Caco-2 (cell line): ENCODE results near the gene PDIA5. TPM values are rescaled to one million over a fixed set of nuclear protein-coding genes. Genes with fewer than 3 reads are reported as not detected.

Experiments used
- BruUV-seq: library from RNA; stranded (reverse); fragments of 400-500 nt; replicated peaks from 2 replicates; lab custom pipeline; 2021; lab: Mats Ljungman, UMichigan
- CTCF ChIA-PET: fragments of 300-600 bp; sonication (Branson Sonifier 250); formaldehyde crosslinking; loops from one replicate; lab custom pipeline; 2022; ENCODE audit warnings: antibody characterized with exemption; lab: Charles Lee
- POLR2A ChIA-PET: fragments of 300-600 bp; sonication (Branson Sonifier 250); formaldehyde crosslinking; loops from one replicate; lab custom pipeline; 2022; ENCODE audit warnings: antibody characterized with exemption; lab: Charles Lee
- DNase-seq, 2 experiments: peaks; one replicate each; pipeline versions ENCODE4 v3.0.0 to v3.0.0-alpha.2; 2020 to 2022
- H3K27me3 ChIP-seq: replicated peaks from 2 replicates; pipeline ENCODE4 v1.6.0; 2011; ENCODE audit warnings: low read length; ENCODE audit not compliant: control insufficient read depth, insufficient read depth
- H3K36me3 ChIP-seq: 2 replicates; pipeline ENCODE4 v1.5.1; 2011; ENCODE audit warnings: low read length; ENCODE audit not compliant: control insufficient read depth, insufficient read depth
- H3K4me1 ChIP-seq: fragments of 250-450 bp; sonication (Bioruptor Pico); 2 replicates; pipeline ENCODE4 v1.5.1; 2020; ENCODE audit warnings: mild to moderate bottlenecking
- H3K4me3 ChIP-seq: 2 replicates; pipeline ENCODE4 v1.5.1; 2011; ENCODE audit warnings: low read depth, mild to moderate bottlenecking, control low read depth, low read length
- H3K9me3 ChIP-seq: fragments of 250-450 bp; sonication (Bioruptor Pico); 2 replicates; pipeline ENCODE4 v1.5.1; 2020; ENCODE audit warnings: mild to moderate bottlenecking, moderate library complexity
- H3K27ac Mint-ChIP-seq: one replicate; pipeline ENCODE4 v1.8.0; 2022; ENCODE audit warnings: mixed read lengths; ENCODE audit not compliant: unreplicated experiment
- H3K27me3 Mint-ChIP-seq: one replicate; pipeline ENCODE4 v1.8.0; 2022; ENCODE audit warnings: mixed read lengths; ENCODE audit not compliant: insufficient read depth, unreplicated experiment
- H3K36me3 Mint-ChIP-seq: one replicate; pipeline ENCODE4 v1.8.0; 2022; ENCODE audit warnings: mild to moderate bottlenecking, mixed read lengths; ENCODE audit not compliant: insufficient read depth, unreplicated experiment
- H3K4me1 Mint-ChIP-seq: one replicate; pipeline ENCODE4 v1.8.0; 2022; ENCODE audit warnings: low read depth, mixed read lengths; ENCODE audit not compliant: unreplicated experiment
- H3K4me3 Mint-ChIP-seq: one replicate; pipeline ENCODE4 v1.8.0; 2022; ENCODE audit warnings: mild to moderate bottlenecking, moderate library complexity, mixed read lengths; ENCODE audit not compliant: unreplicated experiment
- H3K9me3 Mint-ChIP-seq: one replicate; pipeline ENCODE4 v1.8.0; 2022; ENCODE audit warnings: mixed read lengths; ENCODE audit not compliant: unreplicated experiment
- intact Hi-C: fragments of 100-400 bp; cut with micrococcal nuclease; formaldehyde crosslinking; loops from one replicate; pipeline ENCODE4 v1.10.0; 2022; ENCODE audit not compliant: unreplicated experiment
- total RNA-seq: library from RNA; stranded (reverse); gene quantifications from 2 replicates; pipeline ENCODE4 v1.2.3, GENCODE V29; 2022
- TF ChIP-seq, protein P1 (sequence below), 2 experiments: fragments of 200-600 bp in 1 of 2; IDR thresholded peaks; 1 replicate in 1 of 2; 2 replicates in 1 of 2; pipeline versions ENCODE4 v1.5.1 to v1.8.0; 2011 to 2022; ENCODE audit warnings: antibody characterized with exemption in 1 of 2, control low read depth in 1 of 2, inconsistent platforms in 1 of 2, low read depth in 1 of 2, low read length in 1 of 2, mild to moderate bottlenecking in 1 of 2, moderate library complexity in 1 of 2; ENCODE audit not compliant: insufficient read depth in 1 of 2, severe bottlenecking in 1 of 2, unreplicated experiment in 1 of 2

Gene PDIA5
- total RNA-seq, 1 experiment from 2014 or later, result 48.2 TPM

DNA sequence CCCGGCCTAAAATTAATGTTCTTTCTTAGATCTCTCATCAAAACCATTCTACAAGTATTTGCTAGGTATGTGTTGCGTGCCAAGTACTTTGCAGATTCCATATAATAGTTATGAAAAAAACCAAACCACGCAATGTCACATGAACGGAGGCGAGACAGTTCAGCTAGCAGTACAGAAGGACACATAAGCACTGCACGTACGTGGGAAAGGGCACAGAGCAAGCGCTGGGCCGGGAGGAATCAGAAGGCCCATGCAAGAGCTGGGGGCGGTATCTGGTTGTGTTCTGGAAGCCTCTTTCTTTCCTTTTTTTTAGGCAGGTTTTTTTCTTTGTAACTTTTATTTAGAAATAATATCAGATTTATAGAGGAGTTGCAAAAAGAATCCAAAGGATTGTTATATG lies 11.3 kb downstream of the PDIA5 start:
- H3K27ac Mint-ChIP-seq, result no peak overlapping the region

DNA sequence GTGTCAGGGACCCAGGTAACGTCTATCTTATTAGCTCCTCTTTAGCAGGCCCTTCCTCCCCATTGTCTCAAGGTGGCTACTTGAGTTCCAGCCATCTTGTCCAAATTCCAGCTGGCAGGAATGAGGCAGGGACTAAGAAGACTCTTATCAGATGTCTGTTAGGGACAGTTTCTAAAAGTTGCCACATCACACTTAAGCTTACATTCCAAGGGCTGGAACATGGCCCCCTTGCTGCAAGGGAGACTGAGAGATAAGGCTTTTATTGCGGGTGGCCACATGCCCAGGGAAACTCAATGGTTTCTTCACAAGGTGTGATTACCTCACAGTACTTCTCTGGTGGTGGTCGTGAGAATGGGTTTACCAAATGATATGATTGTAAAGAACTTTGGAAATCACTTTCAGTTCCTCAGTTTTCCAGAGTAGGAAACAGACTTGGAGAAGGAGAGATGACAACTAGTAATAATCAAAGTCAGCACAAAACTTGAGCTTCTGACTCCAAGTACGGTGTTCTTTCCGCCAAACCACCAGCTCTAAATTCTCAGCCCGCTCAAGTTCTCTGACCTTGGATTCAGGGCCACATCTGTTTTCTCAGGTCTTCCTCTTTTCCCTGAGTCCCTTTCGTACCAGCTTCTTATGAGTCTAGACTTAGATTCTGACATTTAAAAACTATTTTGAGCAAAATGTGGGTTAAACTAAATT lies 14.2 kb downstream of the PDIA5 start:
- POLR2A ChIA-PET, result interaction anchor here (0.7 to 1.2 kb wide), 3 partner anchors 14 to 121 kb away, joined by 3 to 4 read pairs (median 3); partner anchors contain the start of genes PDIA5 and SEC22A
- Mint-ChIP-seq H3K4me1 (peaks cover 27% of the 10 kb centered on the region), H3K27me3 (no peaks in the 10 kb centered on the region), H3K36me3 (peaks cover 11% of the 10 kb centered on the region), H3K9me3 (no peaks in the 10 kb centered on the region), H3K4me3 (no peak overlapping the region), H3K27ac (peak overlapping the region; percentile 77)
- Histone ChIP-seq H3K4me3 (no peak overlapping the region), H3K4me1 (peaks cover 55% of the 10 kb centered on the region), H3K27me3 (no peaks in the 10 kb centered on the region), H3K36me3 (no peaks in the 10 kb centered on the region), H3K9me3 (no peaks in the 10 kb centered on the region)
- peak; percentile 77 to 87 for DNase-seq
- TF ChIP-seq, protein P1, sequence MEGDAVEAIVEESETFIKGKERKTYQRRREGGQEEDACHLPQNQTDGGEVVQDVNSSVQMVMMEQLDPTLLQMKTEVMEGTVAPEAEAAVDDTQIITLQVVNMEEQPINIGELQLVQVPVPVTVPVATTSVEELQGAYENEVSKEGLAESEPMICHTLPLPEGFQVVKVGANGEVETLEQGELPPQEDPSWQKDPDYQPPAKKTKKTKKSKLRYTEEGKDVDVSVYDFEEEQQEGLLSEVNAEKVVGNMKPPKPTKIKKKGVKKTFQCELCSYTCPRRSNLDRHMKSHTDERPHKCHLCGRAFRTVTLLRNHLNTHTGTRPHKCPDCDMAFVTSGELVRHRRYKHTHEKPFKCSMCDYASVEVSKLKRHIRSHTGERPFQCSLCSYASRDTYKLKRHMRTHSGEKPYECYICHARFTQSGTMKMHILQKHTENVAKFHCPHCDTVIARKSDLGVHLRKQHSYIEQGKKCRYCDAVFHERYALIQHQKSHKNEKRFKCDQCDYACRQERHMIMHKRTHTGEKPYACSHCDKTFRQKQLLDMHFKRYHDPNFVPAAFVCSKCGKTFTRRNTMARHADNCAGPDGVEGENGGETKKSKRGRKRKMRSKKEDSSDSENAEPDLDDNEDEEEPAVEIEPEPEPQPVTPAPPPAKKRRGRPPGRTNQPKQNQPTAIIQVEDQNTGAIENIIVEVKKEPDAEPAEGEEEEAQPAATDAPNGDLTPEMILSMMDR (IDR thresholded peaks at IDR 0.05; ENCODE audit: insufficient read depth in 1 of 2, low read depth in 1 of 2, low read length in 1 of 2, severe bottlenecking in 1 of 2, unreplicated experiment in 1 of 2), result no peak
- intact Hi-C loops, result loop anchor here (5.0 kb wide), 1 partner anchor 44 kb away; no protein-coding TSS in a partner anchor
- BruUV-seq, result no TSS peak
- CTCF ChIA-PET, result no interaction called here

More for the DNA sequence above, 11.3 kb downstream of the PDIA5 start:
- intact Hi-C loops, result no loop called here
- Histone ChIP-seq H3K9me3 (no peaks in the 10 kb centered on the region), H3K27me3 (no peaks in the 10 kb centered on the region), H3K4me3 (no peak overlapping the region), H3K4me1 (peaks cover 30% of the 10 kb centered on the region), H3K36me3 (no peaks in the 10 kb centered on the region)
- no peak for DNase-seq
- CTCF ChIA-PET, result no interaction called here
- Mint-ChIP-seq H3K4me3 (no peak overlapping the region), H3K4me1 (peaks cover 9% of the 10 kb centered on the region), H3K36me3 (peaks cover 5% of the 10 kb centered on the region), H3K27me3 (no peaks in the 10 kb centered on the region), H3K9me3 (no peaks in the 10 kb centered on the region)
- POLR2A ChIA-PET, result no interaction called here
- BruUV-seq, result no TSS peak
- TF ChIP-seq, protein P1 (IDR thresholded peaks at IDR 0.05; ENCODE audit: insufficient read depth in 1 of 2, low read depth in 1 of 2, low read length in 1 of 2, severe bottlenecking in 1 of 2, unreplicated experiment in 1 of 2), result no peak

DNA sequence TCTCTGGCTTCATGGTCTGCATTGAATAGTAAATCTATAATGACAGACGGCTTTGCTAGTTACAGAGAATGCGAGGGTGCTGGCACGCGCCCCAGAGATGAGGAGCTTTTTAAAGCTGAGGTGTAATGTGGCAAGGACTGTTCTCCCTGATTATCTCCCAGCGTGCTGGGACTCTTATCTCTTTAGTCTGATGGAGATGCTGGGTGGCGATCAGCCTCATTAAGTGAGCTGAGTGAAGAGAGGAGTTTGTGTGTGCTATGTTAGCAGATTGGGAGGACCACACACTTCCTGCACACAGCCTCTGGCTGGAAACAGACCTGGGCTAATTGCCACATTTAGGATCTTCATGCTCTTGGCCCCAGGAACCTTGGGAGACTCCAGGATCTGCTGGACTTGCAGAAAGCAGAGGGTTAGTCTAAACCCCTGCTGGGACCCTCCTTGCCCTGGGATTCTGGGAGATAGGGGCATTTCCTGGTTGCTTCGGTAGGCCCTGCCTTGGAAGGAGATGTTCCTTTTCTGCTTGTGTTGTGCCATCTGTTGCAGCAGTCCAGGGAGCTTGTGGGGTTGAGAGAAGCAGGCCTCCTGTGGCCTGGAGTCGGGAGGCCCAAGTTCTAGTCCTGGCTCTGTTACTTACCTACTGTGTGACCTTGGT lies 15.0 kb downstream of the PDIA5 start:
- TF ChIP-seq, protein P1 (IDR thresholded peaks at IDR 0.05; ENCODE audit: insufficient read depth in 1 of 2, low read depth in 1 of 2, low read length in 1 of 2, severe bottlenecking in 1 of 2, unreplicated experiment in 1 of 2), result no peak
- peaks cover 27% of the 10 kb centered on the region for H3K4me1 Mint-ChIP-seq
- CTCF ChIA-PET, result no interaction called here
- Histone ChIP-seq H3K36me3 (no peaks in the 10 kb centered on the region), H3K4me3 (no peak overlapping the region), H3K27me3 (no peaks in the 10 kb centered on the region), H3K9me3 (no peaks in the 10 kb centered on the region), H3K4me1 (peaks cover 59% of the 10 kb centered on the region)
- POLR2A ChIA-PET, result interaction anchor here (1.1 kb wide), 1 partner anchor 120 kb away, joined by 3 read pairs; the partner anchor contains the start of gene SEC22A
- H3K36me3 Mint-ChIP-seq, result peaks cover 11% of the 10 kb centered on the region
- intact Hi-C loops, result loop anchor here (5.0 kb wide), 1 partner anchor 45 kb away; no protein-coding TSS in a partner anchor
- no peak overlapping the region for H3K4me3 Mint-ChIP-seq
- H3K27me3 Mint-ChIP-seq, result no peaks in the 10 kb centered on the region
- BruUV-seq, result no TSS peak
- H3K9me3 Mint-ChIP-seq, result no peaks in the 10 kb centered on the region
- no peak for DNase-seq
- H3K27ac Mint-ChIP-seq, result peak overlapping the region; percentile 77
